Hepatocyte (in vitro differentiated cells): ENCODE results near the gene CUZD1.

Source experiments
- EZH2 ChIP-seq: fragments of 200-600 bp; sonication (generic); IDR thresholded peaks from 2 replicates; pipeline ENCODE4 v1.6.1; 2016; ENCODE audit warnings: antibody characterized with exemption, mild to moderate bottlenecking, borderline replicate concordance
- EZH2phosphoT487 ChIP-seq: fragments of 200-600 bp; sonication (generic); IDR thresholded peaks from one replicate; pipeline ENCODE4 v1.6.1; 2018; ENCODE audit warnings: antibody characterized with exemption, mild to moderate bottlenecking, low read depth, moderate library complexity; ENCODE audit not compliant: unreplicated experiment, severe bottlenecking
- TF ChIP-seq, protein P1 (sequence below): fragments of 200-600 bp; sonication (generic); IDR thresholded peaks from 2 replicates; pipeline ENCODE4 v1.5.1; 2016; ENCODE audit warnings: antibody characterized with exemption, mild to moderate bottlenecking; ENCODE audit not compliant: poor library complexity

DNA sequence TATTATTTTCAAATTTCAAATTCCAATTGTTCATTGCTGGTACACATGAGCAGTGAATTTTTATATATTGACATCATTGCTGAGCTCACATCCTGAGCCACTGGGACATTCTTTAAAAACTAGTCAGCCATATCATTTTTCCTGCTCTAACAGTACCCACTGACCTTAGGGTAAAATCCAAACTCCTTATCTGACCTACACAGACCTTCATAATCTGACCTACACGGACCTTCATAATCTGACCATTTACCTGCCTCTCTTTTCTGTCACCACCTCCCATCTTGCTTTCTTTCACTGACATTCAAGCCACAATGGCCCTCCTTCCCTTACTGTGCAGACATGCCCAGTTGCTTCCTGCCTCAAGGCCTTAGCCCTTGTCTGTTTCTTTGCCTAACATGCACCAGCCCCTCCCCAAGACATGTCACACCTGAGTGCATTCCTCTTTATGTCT, 16.1 kb upstream of the CUZD1 start:
- TF ChIP-seq, protein P1, sequence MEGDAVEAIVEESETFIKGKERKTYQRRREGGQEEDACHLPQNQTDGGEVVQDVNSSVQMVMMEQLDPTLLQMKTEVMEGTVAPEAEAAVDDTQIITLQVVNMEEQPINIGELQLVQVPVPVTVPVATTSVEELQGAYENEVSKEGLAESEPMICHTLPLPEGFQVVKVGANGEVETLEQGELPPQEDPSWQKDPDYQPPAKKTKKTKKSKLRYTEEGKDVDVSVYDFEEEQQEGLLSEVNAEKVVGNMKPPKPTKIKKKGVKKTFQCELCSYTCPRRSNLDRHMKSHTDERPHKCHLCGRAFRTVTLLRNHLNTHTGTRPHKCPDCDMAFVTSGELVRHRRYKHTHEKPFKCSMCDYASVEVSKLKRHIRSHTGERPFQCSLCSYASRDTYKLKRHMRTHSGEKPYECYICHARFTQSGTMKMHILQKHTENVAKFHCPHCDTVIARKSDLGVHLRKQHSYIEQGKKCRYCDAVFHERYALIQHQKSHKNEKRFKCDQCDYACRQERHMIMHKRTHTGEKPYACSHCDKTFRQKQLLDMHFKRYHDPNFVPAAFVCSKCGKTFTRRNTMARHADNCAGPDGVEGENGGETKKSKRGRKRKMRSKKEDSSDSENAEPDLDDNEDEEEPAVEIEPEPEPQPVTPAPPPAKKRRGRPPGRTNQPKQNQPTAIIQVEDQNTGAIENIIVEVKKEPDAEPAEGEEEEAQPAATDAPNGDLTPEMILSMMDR: no peak
- TF ChIP-seq EZH2phosphoT487 (no peak), EZH2 (no peak)
